GM21423 (cell line): ENCODE results near the gene FADS3.

Experiments used
- ATAC-seq: cut with Tn5 transposase; IDR thresholded peaks from one replicate; pipeline ENCODE4 v1.9.1; 2021; ENCODE audit warnings: mild to moderate bottlenecking, moderate library complexity; ENCODE audit not compliant: unreplicated experiment

The FADS3 gene

DNA sequence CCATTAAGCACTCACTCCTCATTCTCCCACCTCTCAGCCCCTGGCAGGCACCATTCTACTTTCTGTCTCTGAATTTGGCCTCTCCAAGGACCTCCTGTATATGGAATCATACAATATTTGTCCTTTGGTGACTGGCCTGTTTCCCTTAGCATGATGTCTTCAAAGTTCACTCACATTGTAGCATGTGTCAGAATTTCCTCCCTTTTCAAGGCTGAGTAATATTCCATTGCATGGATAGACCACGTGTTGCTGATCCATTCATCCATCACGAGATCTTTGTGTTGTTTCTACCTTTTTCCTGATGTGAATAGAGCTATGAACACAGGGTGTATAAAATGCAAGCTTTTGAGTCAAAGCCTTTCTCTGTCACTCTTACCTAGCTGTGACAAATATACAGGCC is 51.6 kb downstream of the FADS3 start:
- ATAC-seq, result no peak

DNA sequence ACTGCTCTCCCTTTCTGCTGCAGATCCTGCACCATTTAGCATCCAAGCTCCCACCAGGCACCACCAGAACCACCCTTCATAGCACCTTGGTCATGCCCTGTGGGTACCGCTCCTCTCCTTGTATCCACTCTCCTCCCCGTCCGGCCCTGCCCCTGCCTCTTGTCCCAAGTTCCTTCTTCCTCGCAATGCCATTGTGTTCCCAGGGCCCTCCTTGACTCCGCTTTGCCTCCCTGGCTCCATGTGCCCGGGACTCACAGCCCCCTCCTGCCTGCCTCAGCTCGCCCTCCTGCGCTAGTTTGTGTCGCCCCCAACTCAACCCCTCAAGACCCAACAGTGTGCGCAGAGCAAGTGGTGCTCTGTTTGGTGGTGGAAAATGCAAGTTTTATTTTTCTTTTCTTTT is 52.4 kb downstream of the FADS3 start:
- ATAC-seq, result no peak

- ATAC-seq, result no peak
Measured at GRCh38 chr11:61838501-61838900, 52.8 kb downstream of the FADS3 start.

GRCh38 chr11:61837411-61838005 is 53.8 kb downstream of the FADS3 start:
- ATAC-seq, result no peak

GRCh38 chr11:61836193-61836592 is 55.2 kb downstream of the FADS3 start:
- no peak for ATAC-seq

- ATAC-seq, result peak; percentile 93
Measured at GRCh38 chr11:61834278-61835048, 56.9 kb downstream of the FADS3 start.

- ATAC-seq, result no peak
Measured at GRCh38 chr11:61833926-61834277, 57.4 kb downstream of the FADS3 start.

DNA sequence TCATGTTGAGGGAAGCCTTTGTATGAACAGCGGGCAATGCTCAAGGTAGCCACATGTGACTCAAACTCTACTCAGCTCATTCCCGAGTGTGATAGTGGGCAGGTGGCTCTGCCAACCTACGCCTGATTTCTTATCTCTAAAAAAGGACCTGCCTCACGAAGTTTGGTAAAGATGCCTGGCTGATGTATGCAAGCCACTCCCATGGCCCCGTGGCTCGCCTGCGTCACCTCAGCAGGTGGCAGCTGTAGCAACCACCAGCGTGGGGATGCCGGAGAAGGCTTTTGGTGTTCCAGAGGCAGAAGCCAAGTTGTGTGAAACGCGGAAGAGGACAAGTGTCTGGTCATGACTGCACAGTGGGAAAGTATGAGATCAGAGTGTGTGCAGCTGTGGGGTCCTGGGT is 57.9 kb downstream of the FADS3 start:
- ATAC-seq, result no peak

DNA sequence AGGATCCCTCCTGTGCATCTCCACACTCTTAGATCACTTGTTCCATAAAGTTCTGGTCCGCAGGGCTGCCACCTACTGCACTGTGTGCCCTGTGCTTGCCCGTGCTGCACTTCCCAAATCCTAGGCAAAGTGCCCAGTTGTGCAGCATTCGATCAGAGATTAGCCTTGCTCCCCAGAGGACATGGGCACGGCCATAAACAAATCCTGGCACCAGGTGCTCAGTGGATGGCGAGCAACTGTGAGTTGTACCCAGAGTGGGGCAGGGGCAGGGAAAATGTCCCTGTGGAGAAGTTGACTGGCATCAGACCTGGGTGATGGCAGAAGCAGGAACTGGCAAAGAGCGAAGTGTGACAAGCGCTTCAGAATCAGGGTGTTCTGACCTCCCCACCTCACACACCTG is 58.6 kb downstream of the FADS3 start:
- no peak for ATAC-seq

DNA sequence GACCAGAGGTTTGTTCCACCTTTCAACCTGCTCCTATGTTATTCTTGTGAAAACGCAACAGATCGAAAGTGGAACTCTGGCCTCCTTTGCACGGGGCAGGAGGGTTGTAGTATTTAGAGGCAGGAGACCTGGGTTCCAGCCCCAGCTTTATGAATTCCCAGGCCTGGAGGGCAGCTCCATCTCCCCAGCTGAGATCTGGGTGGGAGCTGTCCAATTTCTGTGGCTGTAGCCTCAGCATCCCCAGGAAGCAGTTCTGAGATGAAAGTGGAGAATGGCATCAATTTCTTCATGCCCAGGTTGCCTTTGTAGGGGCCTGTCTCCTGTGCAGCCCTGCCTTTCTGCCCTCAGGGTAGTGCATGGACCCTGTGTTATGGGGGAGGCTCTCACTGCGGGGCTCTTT is 59.1 kb downstream of the FADS3 start:
- ATAC-seq, result no peak

DNA sequence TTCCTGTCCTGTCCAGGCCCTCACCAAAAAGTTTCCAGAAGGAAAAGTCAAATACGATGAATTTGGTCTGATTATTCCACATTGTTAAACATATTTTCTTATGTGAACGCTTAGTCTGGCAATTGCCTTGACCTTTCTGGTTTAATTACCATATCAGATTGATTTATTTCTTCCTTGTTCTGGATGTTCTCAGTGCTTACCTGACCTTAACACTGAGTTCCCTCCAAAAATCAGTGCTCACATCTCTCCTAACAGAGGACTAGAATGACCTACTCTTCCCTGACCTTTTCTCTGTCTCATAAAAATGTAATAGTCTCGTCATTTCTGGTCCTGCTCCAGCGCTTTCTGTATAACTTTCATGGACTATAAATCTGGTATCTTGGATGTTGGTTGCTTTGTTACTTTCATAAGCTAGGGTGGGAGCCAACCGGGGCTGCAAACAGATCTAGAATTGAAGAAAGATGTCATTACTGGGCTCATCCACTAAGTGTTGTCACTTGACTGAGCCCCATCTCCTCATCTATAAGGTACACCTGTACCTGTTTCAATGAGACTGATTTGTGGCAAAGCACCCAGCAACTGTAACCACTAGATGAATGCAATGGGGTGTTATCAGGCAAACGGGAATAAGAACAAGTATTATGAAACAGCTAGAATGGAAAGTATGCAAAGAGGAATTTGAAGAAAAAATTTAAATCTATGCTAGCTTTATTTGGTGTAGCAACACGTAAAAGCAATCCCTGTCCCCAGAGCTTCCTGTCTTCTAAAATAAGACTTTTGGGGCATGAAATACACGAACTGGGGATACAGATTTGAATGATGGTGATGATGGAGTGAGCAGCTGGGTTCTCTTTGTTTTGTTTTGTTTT is 60.9 kb downstream of the FADS3 start:
- no peak for ATAC-seq

- ATAC-seq, result no peak
Measured at GRCh38 chr11:61829806-61830205, 61.5 kb downstream of the FADS3 start.

- peak; percentile 29 for ATAC-seq
Measured at GRCh38 chr11:61828629-61829407, 62.5 kb downstream of the FADS3 start.

GRCh38 chr11:61828379-61828628 is 63.0 kb downstream of the FADS3 start:
- no peak for ATAC-seq

- ATAC-seq, result peak; percentile 74
Measured at GRCh38 chr11:61827571-61828378, 63.6 kb downstream of the FADS3 start, which contains the start of gene FADS2. Gene FADS2, plus strand, starts transcription at chr11:61828300. Its CDS starts 91 bp downstream, at chr11:61828391.

- ATAC-seq, result no peak
Measured at GRCh38 chr11:61826930-61827570, 64.3 kb downstream of the FADS3 start.
